Ovary (tissue), 3 donors: Measurements from ENCODE around the gene UBE2I.

Source experiments
- CTCF ChIP-seq, 3 donors: fragments of 450-650 bp in 2 of 3; fragments of 200-600 bp in 1 of 3; IDR thresholded peaks; one replicate each; pipeline versions ENCODE4 v1.5.1 to v1.8.0; 2016 to 2022; ENCODE audit warnings: antibody characterized with exemption in 3 of 3, mild to moderate bottlenecking in 1 of 3
- EP300 ChIP-seq: sonication (generic); formaldehyde crosslinking; IDR thresholded peaks from one replicate; pipeline ENCODE4 v1.6.1; 2017; ENCODE audit warnings: antibody characterized with exemption
- POLR2A ChIP-seq: fragments of 450-650 bp; IDR thresholded peaks from one replicate; pipeline ENCODE4 v1.6.1; 2017; ENCODE audit warnings: antibody characterized with exemption, mild to moderate bottlenecking, moderate library complexity
- donor health status: DM: no; HTN: no; CAD: no.

GRCh38 chr16:1265826-1266225 is 43.6 kb upstream of the UBE2I start:
- TF ChIP-seq EP300 (no peak), POLR2A (no peak), CTCF (IDR thresholded peaks at IDR 0.05) (no peak)
